ENCODE measurements around the gene FGF14.
"Not testable (repeated sequence)": the region's sequence is repeated elsewhere in the genome, so short reads cannot be mapped to it uniquely, and the experiment has no call there.

FGF14 gene

GRCh38 chr13:102097708-102098107, 304.1 kb downstream of the FGF14 start:
- H3K9me3 Mint-ChIP-seq, result no peaks in the 10 kb centered on the region
- H3K27me3 Mint-ChIP-seq, result no peaks in the 10 kb centered on the region
- H3K4me3 Mint-ChIP-seq, result no peak overlapping the region
- H3K27ac Mint-ChIP-seq, result no peak overlapping the region
- ATAC-seq (no peak), DNase-seq (no peak)
- no peaks in the 10 kb centered on the region for H3K4me1 Mint-ChIP-seq
- H3K36me3 Mint-ChIP-seq (ENCODE audit: low read depth), result no peaks in the 10 kb centered on the region

- not testable (repeated sequence) for ATAC-seq; H3K4me3 Mint-ChIP-seq; H3K27ac Mint-ChIP-seq; H3K36me3 Mint-ChIP-seq (ENCODE audit: low read depth); DNase-seq; H3K4me1 Mint-ChIP-seq; H3K27me3 Mint-ChIP-seq; H3K9me3 Mint-ChIP-seq
These were observed 308.6 kb downstream of the FGF14 start for GRCh38 chr13:102093288-102093687.

- Mint-ChIP-seq H3K36me3 (ENCODE audit: low read depth) (no peaks in the 10 kb centered on the region), H3K4me1 (no peaks in the 10 kb centered on the region), H3K9me3 (no peaks in the 10 kb centered on the region), H3K27ac (no peak overlapping the region), H3K27me3 (no peaks in the 10 kb centered on the region), H3K4me3 (no peak overlapping the region)
- no peak for DNase-seq
- no peak for ATAC-seq
These were observed 310.6 kb downstream of the FGF14 start for GRCh38 chr13:102091231-102091630.

- Mint-ChIP-seq H3K4me3 (no peak overlapping the region), H3K4me1 (no peaks in the 10 kb centered on the region), H3K27ac (no peak overlapping the region), H3K27me3 (no peaks in the 10 kb centered on the region), H3K36me3 (ENCODE audit: low read depth) (no peaks in the 10 kb centered on the region), H3K9me3 (no peaks in the 10 kb centered on the region)
- no peak for DNase-seq
- no peak for ATAC-seq
These were observed 311.3 kb downstream of the FGF14 start for GRCh38 chr13:102090532-102090931.

GRCh38 chr13:102089722-102090121, 312.1 kb downstream of the FGF14 start:
- Mint-ChIP-seq H3K4me1 (no peaks in the 10 kb centered on the region), H3K27me3 (no peaks in the 10 kb centered on the region), H3K27ac (no peak overlapping the region), H3K9me3 (no peaks in the 10 kb centered on the region), H3K36me3 (ENCODE audit: low read depth) (no peaks in the 10 kb centered on the region), H3K4me3 (no peak overlapping the region)
- DNase-seq (no peak), ATAC-seq (no peak)

- DNase-seq, result no peak
- Mint-ChIP-seq H3K27ac (no peak overlapping the region), H3K4me1 (no peaks in the 10 kb centered on the region), H3K4me3 (no peak overlapping the region), H3K36me3 (ENCODE audit: low read depth) (no peaks in the 10 kb centered on the region), H3K9me3 (no peaks in the 10 kb centered on the region), H3K27me3 (no peaks in the 10 kb centered on the region)
- ATAC-seq, result no peak
These were observed 312.7 kb downstream of the FGF14 start for GRCh38 chr13:102089177-102089576.

- H3K27me3 Mint-ChIP-seq, result no peaks in the 10 kb centered on the region
- DNase-seq, result no peak
- ATAC-seq, result no peak
- no peaks in the 10 kb centered on the region for H3K36me3 Mint-ChIP-seq (ENCODE audit: low read depth)
- H3K4me1 Mint-ChIP-seq, result no peaks in the 10 kb centered on the region
- H3K27ac Mint-ChIP-seq, result no peak overlapping the region
- H3K9me3 Mint-ChIP-seq, result no peaks in the 10 kb centered on the region
- no peak overlapping the region for H3K4me3 Mint-ChIP-seq
These were observed 328.6 kb downstream of the FGF14 start for GRCh38 chr13:102073251-102073650.

- H3K9me3 Mint-ChIP-seq, result no peaks in the 10 kb centered on the region
- no peaks in the 10 kb centered on the region for H3K36me3 Mint-ChIP-seq (ENCODE audit: low read depth)
- no peak overlapping the region for H3K4me3 Mint-ChIP-seq
- no peak for DNase-seq
- H3K27me3 Mint-ChIP-seq, result no peaks in the 10 kb centered on the region
- no peak overlapping the region for H3K27ac Mint-ChIP-seq
- no peak for ATAC-seq
- no peaks in the 10 kb centered on the region for H3K4me1 Mint-ChIP-seq
These were observed 330.1 kb downstream of the FGF14 start for GRCh38 chr13:102071711-102072110.

GRCh38 chr13:102068323-102068722, 333.5 kb downstream of the FGF14 start:
- not testable (repeated sequence) for H3K27me3 Mint-ChIP-seq; H3K4me3 Mint-ChIP-seq; ATAC-seq; H3K27ac Mint-ChIP-seq; H3K9me3 Mint-ChIP-seq; DNase-seq; H3K36me3 Mint-ChIP-seq (ENCODE audit: low read depth); H3K4me1 Mint-ChIP-seq

- Mint-ChIP-seq H3K4me3 (no peak overlapping the region), H3K27ac (no peak overlapping the region), H3K36me3 (ENCODE audit: low read depth) (no peaks in the 10 kb centered on the region), H3K4me1 (no peaks in the 10 kb centered on the region), H3K9me3 (peaks cover 31% of the 10 kb centered on the region), H3K27me3 (no peaks in the 10 kb centered on the region)
- DNase-seq, result no peak
- no peak for ATAC-seq
These were observed 346.6 kb downstream of the FGF14 start for GRCh38 chr13:102055090-102055779.

GRCh38 chr13:102049853-102050252, 352.0 kb downstream of the FGF14 start:
- H3K36me3 Mint-ChIP-seq (ENCODE audit: low read depth), result no peaks in the 10 kb centered on the region
- no peaks in the 10 kb centered on the region for H3K27me3 Mint-ChIP-seq
- H3K4me1 Mint-ChIP-seq, result no peaks in the 10 kb centered on the region
- H3K27ac Mint-ChIP-seq, result no peak overlapping the region
- H3K9me3 Mint-ChIP-seq, result peaks cover 31% of the 10 kb centered on the region
- H3K4me3 Mint-ChIP-seq, result no peak overlapping the region
- ATAC-seq (no peak), DNase-seq (no peak)

GRCh38 chr13:102045731-102046130, 356.1 kb downstream of the FGF14 start:
- no peaks in the 10 kb centered on the region for H3K36me3 Mint-ChIP-seq (ENCODE audit: low read depth)
- H3K27me3 Mint-ChIP-seq, result no peaks in the 10 kb centered on the region
- DNase-seq, result no peak
- H3K9me3 Mint-ChIP-seq, result peaks cover 4% of the 10 kb centered on the region
- no peaks in the 10 kb centered on the region for H3K4me1 Mint-ChIP-seq
- no peak for ATAC-seq
- H3K27ac Mint-ChIP-seq, result no peak overlapping the region
- H3K4me3 Mint-ChIP-seq, result no peak overlapping the region

GRCh38 chr13:102042746-102043145, 359.1 kb downstream of the FGF14 start:
- DNase-seq, result no peak
- no peak overlapping the region for H3K27ac Mint-ChIP-seq
- H3K27me3 Mint-ChIP-seq, result no peaks in the 10 kb centered on the region
- H3K4me3 Mint-ChIP-seq, result no peak overlapping the region
- H3K4me1 Mint-ChIP-seq, result no peaks in the 10 kb centered on the region
- no peaks in the 10 kb centered on the region for H3K36me3 Mint-ChIP-seq (ENCODE audit: low read depth)
- H3K9me3 Mint-ChIP-seq, result peaks cover 4% of the 10 kb centered on the region
- ATAC-seq, result no peak

GRCh38 chr13:102041544-102041943, 360.3 kb downstream of the FGF14 start:
- H3K27ac Mint-ChIP-seq, result no peak overlapping the region
- H3K36me3 Mint-ChIP-seq (ENCODE audit: low read depth), result no peaks in the 10 kb centered on the region
- DNase-seq, result no peak
- H3K4me1 Mint-ChIP-seq, result no peaks in the 10 kb centered on the region
- H3K9me3 Mint-ChIP-seq, result peaks cover 4% of the 10 kb centered on the region
- ATAC-seq, result no peak
- H3K27me3 Mint-ChIP-seq, result peaks cover under 1% of the 10 kb centered on the region
- no peak overlapping the region for H3K4me3 Mint-ChIP-seq

GRCh38 chr13:102040812-102041211, 361.0 kb downstream of the FGF14 start:
- Mint-ChIP-seq H3K4me1 (no peaks in the 10 kb centered on the region), H3K36me3 (ENCODE audit: low read depth) (no peaks in the 10 kb centered on the region), H3K4me3 (no peak overlapping the region), H3K9me3 (peaks cover 4% of the 10 kb centered on the region), H3K27ac (no peak overlapping the region), H3K27me3 (peaks cover 4% of the 10 kb centered on the region)
- ATAC-seq, result no peak
- no peak for DNase-seq

GRCh38 chr13:102039264-102039663, 362.6 kb downstream of the FGF14 start:
- ATAC-seq, result no peak
- Mint-ChIP-seq H3K27ac (no peak overlapping the region), H3K9me3 (peaks cover 4% of the 10 kb centered on the region), H3K27me3 (peaks cover 4% of the 10 kb centered on the region), H3K4me1 (no peaks in the 10 kb centered on the region), H3K4me3 (no peak overlapping the region), H3K36me3 (ENCODE audit: low read depth) (no peaks in the 10 kb centered on the region)
- no peak for DNase-seq

Data from activated naive CD8-positive, alpha-beta T cell treated with anti-CD3 and anti-CD28 coated beads, Interleukin-2, amount 50 U/mL, for 24 hours (primary cell).